IMR-90 (cell line): Measurements from ENCODE around the gene GDF3. TPM values are rescaled to one million over a fixed set of nuclear protein-coding genes. Genes with fewer than 3 reads are reported as not detected.

Experiments
- ATAC-seq: fragments of 200-7000 bp; cut with Tn5 transposase; 2 replicates; pipeline ENCODE4 v1.9.1; 2020; ENCODE audit warnings: low read depth, mild to moderate bottlenecking, moderate library complexity
- BruUV-seq: library from RNA; stranded (reverse); fragments of 400-500 nt; replicated peaks from 2 replicates; lab custom pipeline; 2021; lab: Mats Ljungman, UMichigan
- CTCF ChIA-PET: fragments of 300-600 bp; formaldehyde crosslinking; extraction: SDS; loops from one replicate; lab custom pipeline; 2021; ENCODE audit warnings: antibody characterized with exemption; lab: Yijun Ruan, JAX
- POLR2A ChIA-PET: fragments of 300-600 bp; sonication (Branson Sonifier 250); formaldehyde crosslinking; loops from one replicate; lab custom pipeline; 2022; ENCODE audit warnings: antibody characterized with exemption; ENCODE audit not compliant: unreplicated experiment; lab: Charles Lee
- DNase-seq: peaks from one replicate; pipeline ENCODE4 v3.0.0; 2013
- H2AFZ ChIP-seq: replicated peaks from 2 replicates; pipeline ENCODE3; 2013; ENCODE audit warnings: low read length, mild to moderate bottlenecking; ENCODE audit not compliant: poor library complexity
- H2AK5ac ChIP-seq: 2 replicates; pipeline ENCODE4 v1.6.1; 2013; ENCODE audit warnings: low read depth, low read length, inconsistent platforms
- H2AK9ac ChIP-seq: replicated peaks from 2 replicates; pipeline ENCODE3; 2013; ENCODE audit warnings: mild to moderate bottlenecking, low read depth, low read length, moderate library complexity; ENCODE audit not compliant: poor library complexity
- H2BK120ac ChIP-seq: 2 replicates; pipeline ENCODE4 v1.6.1; 2013; ENCODE audit warnings: low read depth, low read length, inconsistent platforms
- H2BK15ac ChIP-seq: 3 replicates; pipeline ENCODE4 v1.6.1; 2013; ENCODE audit warnings: low read depth, low read length, inconsistent platforms
- H2BK20ac ChIP-seq: 2 replicates; pipeline ENCODE4 v1.6.1; 2013; ENCODE audit warnings: low read depth, mild to moderate bottlenecking, inconsistent platforms, low read length, moderate library complexity
- H2BK5ac ChIP-seq: 2 replicates; pipeline ENCODE4 v1.6.1; 2013; ENCODE audit warnings: mild to moderate bottlenecking, low read depth, low read length, inconsistent platforms; ENCODE audit not compliant: poor library complexity, severe bottlenecking
- H3K14ac ChIP-seq: replicated peaks from 2 replicates; pipeline ENCODE4 v1.6.1; 2013; ENCODE audit warnings: low read depth, low read length, inconsistent platforms
- H3K18ac ChIP-seq: 2 replicates; pipeline ENCODE4 v1.6.1; 2013; ENCODE audit warnings: low read depth, low read length, control low read depth
- H3K23ac ChIP-seq: 2 replicates; pipeline ENCODE4 v1.6.1; 2013; ENCODE audit warnings: low read depth, low read length, inconsistent platforms
- H3K27ac ChIP-seq: 2 replicates; pipeline ENCODE4 v1.5.1; 2013; ENCODE audit warnings: mild to moderate bottlenecking, control low read depth, low read length; ENCODE audit not compliant: insufficient read depth
- H3K27me3 ChIP-seq: 2 replicates; pipeline ENCODE4 v1.6.1; 2013; ENCODE audit warnings: low read length; ENCODE audit not compliant: control insufficient read depth, insufficient read depth
- H3K36me3 ChIP-seq: 2 replicates; pipeline ENCODE4 v1.6.1; 2013; ENCODE audit warnings: low read length, mixed read lengths; ENCODE audit not compliant: control insufficient read depth, insufficient read depth
- H3K4ac ChIP-seq: 2 replicates; pipeline ENCODE4 v1.6.1; 2013; ENCODE audit warnings: low read depth, low read length, inconsistent platforms
- H3K4me1 ChIP-seq: 2 replicates; pipeline ENCODE4 v1.6.1; 2013; ENCODE audit warnings: low read length, mixed read lengths; ENCODE audit not compliant: control insufficient read depth, insufficient read depth
- H3K4me2 ChIP-seq: 2 replicates; pipeline ENCODE4 v1.6.1; 2013; ENCODE audit warnings: low read depth, mild to moderate bottlenecking, control low read depth, low read length, moderate library complexity
- H3K4me3 ChIP-seq: 2 replicates; pipeline ENCODE4 v1.5.1; 2013; ENCODE audit warnings: low read depth, mild to moderate bottlenecking, control low read depth, low read length, moderate library complexity; ENCODE audit not compliant: insufficient read depth
- H3K56ac ChIP-seq: 2 replicates; pipeline ENCODE4 v1.6.1; 2013; ENCODE audit warnings: low read length, inconsistent platforms; ENCODE audit not compliant: insufficient read depth; ENCODE audit errors: extremely low read depth
- H3K79me1 ChIP-seq, 2 experiments: 2 replicates each; pipeline ENCODE4 v1.6.1; 2013; ENCODE audit warnings: low read length in 2 of 2, inconsistent platforms in 1 of 2, low read depth in 1 of 2
- H3K9ac ChIP-seq: 2 replicates; pipeline ENCODE4 v1.6.1; 2013; ENCODE audit warnings: low read depth, low read length, control low read depth
- H3K9me1 ChIP-seq: 2 replicates; pipeline ENCODE4 v1.6.1; 2013; ENCODE audit warnings: low read length, inconsistent platforms; ENCODE audit not compliant: insufficient read depth
- H3K9me3 ChIP-seq: 2 replicates; pipeline ENCODE4 v1.6.1; 2013; ENCODE audit warnings: low read length; ENCODE audit not compliant: control insufficient read depth, insufficient read depth
- H4K20me1 ChIP-seq: 2 replicates; pipeline ENCODE4 v1.6.1; 2013; ENCODE audit warnings: low read length, inconsistent platforms; ENCODE audit not compliant: insufficient read depth
- H4K5ac ChIP-seq: 2 replicates; pipeline ENCODE4 v1.6.1; 2013; ENCODE audit warnings: mild to moderate bottlenecking, low read depth, low read length, control low read depth
- H4K8ac ChIP-seq, 2 experiments: 2 replicates each; pipeline ENCODE4 v1.6.1; 2013; ENCODE audit warnings: low read depth in 2 of 2, low read length in 2 of 2, control low read depth in 1 of 2, inconsistent platforms in 1 of 2
- H4K91ac ChIP-seq: 2 replicates; pipeline ENCODE4 v1.6.1; 2013; ENCODE audit warnings: low read depth, low read length, inconsistent platforms; ENCODE audit not compliant: insufficient read depth
- CEBPB ChIP-seq: IDR thresholded peaks from 2 replicates; pipeline ENCODE4 v1.6.1; 2012; ENCODE audit warnings: low read depth, low read length, improper control_type of control experiment
- ELK1 ChIP-seq: fragments of 150-350 bp; IDR thresholded peaks from 2 replicates; pipeline ENCODE4 v1.6.1; 2016; ENCODE audit warnings: low read depth, mild to moderate bottlenecking, low read length, moderate library complexity, borderline replicate concordance
- FOS ChIP-seq: fragments of 150-350 bp; IDR thresholded peaks from 2 replicates; pipeline ENCODE4 v1.6.1; 2016; ENCODE audit warnings: low read depth, low read length
- MAFK ChIP-seq: IDR thresholded peaks from 2 replicates; pipeline ENCODE4 v1.6.1; 2012; ENCODE audit warnings: low read depth, low read length, improper control_type of control experiment
- MAZ ChIP-seq: IDR thresholded peaks from 2 replicates; pipeline ENCODE4 v1.6.1; 2012; ENCODE audit warnings: low read depth, mild to moderate bottlenecking, low read length, improper control_type of control experiment, moderate library complexity, borderline replicate concordance
- MXI1 ChIP-seq: IDR thresholded peaks from 2 replicates; pipeline ENCODE4 v1.6.1; 2012; ENCODE audit warnings: low read depth, mild to moderate bottlenecking, low read length, moderate library complexity, borderline replicate concordance
- NFE2L2 ChIP-seq: fragments of 150-350 bp; IDR thresholded peaks from 2 replicates; pipeline ENCODE4 v1.6.1; 2016; ENCODE audit warnings: low read depth, mild to moderate bottlenecking, low read length
- POLR2A ChIP-seq: IDR thresholded peaks from 2 replicates; pipeline ENCODE4 v1.6.1; 2012; ENCODE audit warnings: mild to moderate bottlenecking, low read depth, low read length
- RAD21 ChIP-seq: IDR thresholded peaks from 2 replicates; pipeline ENCODE4 v1.6.1; 2012; ENCODE audit warnings: low read length, improper control_type of control experiment
- RCOR1 ChIP-seq: IDR thresholded peaks from 2 replicates; pipeline ENCODE4 v1.6.1; 2012; ENCODE audit warnings: mild to moderate bottlenecking, low read length, improper control_type of control experiment; ENCODE audit not compliant: insufficient replicate concordance
- RFX5 ChIP-seq: IDR thresholded peaks from 2 replicates; pipeline ENCODE4 v1.8.0; 2012; ENCODE audit warnings: low read depth, mild to moderate bottlenecking, low read length, moderate library complexity
- WGBS, 2 experiments: methylation state at CpG; one replicate each; pipeline versions ENCODE4 v1.1.5 to v1.1.7; 2013; ENCODE audit warnings: missing lambda C conversion rate in 2 of 2; ENCODE audit not compliant: insufficient read length in 1 of 2; ENCODE audit errors: extremely low coverage in 2 of 2; 5-methylcytosine and 5-hydroxymethylcytosine counted together
- dilution Hi-C: fragments of 300-500 bp; cut with HindIII; formaldehyde crosslinking; loops from one replicate; pipeline ENCODE4 v1.14.3; 2018; ENCODE audit warnings: low sequenced_read_pairs; ENCODE audit not compliant: unreplicated experiment
- in situ Hi-C: fragments of 300-500 bp; cut with MboI; formaldehyde crosslinking; loops from 3 replicates; pipeline ENCODE4 v1.14.3; 2019; ENCODE audit warnings: low sequenced_read_pairs, inconsistent platforms, mixed read lengths
- intact Hi-C: fragments of 100-400 bp; cut with micrococcal nuclease; formaldehyde crosslinking; loops from 2 replicates; pipeline ENCODE4 v1.10.0; 2022
- polyA plus RNA-seq, 3 experiments: library from polyadenylated mRNA; depleted of rRNA; stranded (reverse); fragments of >200 nt; gene quantifications; 2 replicates each; pipeline ENCODE4 v1.2.3, GENCODE V29; 2012; ENCODE audit warnings: low replicate concordance in 1 of 3
- total RNA-seq: library from RNA; depleted of rRNA; stranded (reverse); fragments of >200 nt; gene quantifications from 2 replicates; pipeline ENCODE4 v1.2.3, GENCODE V29; 2012
- TF ChIP-seq, protein P1 (sequence below): conservative IDR thresholded peaks from 2 replicates; pipeline ENCODE4 v1.5.1; 2012; ENCODE audit warnings: mild to moderate bottlenecking, low read depth, low read length, improper control_type of control experiment
- TF ChIP-seq, protein P2 (sequence below): fragments of 150-350 bp; IDR thresholded peaks from 2 replicates; pipeline ENCODE4 v1.6.1; 2017; ENCODE audit warnings: mild to moderate bottlenecking, antibody characterized with exemption, low read length, low read depth

The GDF3 gene
- total and polyA plus RNA-seq, 2 of the 4 experiments (the other 2 are of a cell fraction) = not detected

GRCh38 chr12:7668171-7668570 lies 27.4 kb downstream of the GDF3 start:
- in situ Hi-C loops = no loop called here
- H3K4ac ChIP-seq = no peak overlapping the region
- intact Hi-C loops = no loop called here
- no peak overlapping the region for H3K56ac ChIP-seq
- no peaks in the 10 kb centered on the region for H3K27me3 ChIP-seq
- H2AK5ac ChIP-seq = no peak overlapping the region
- H2BK20ac ChIP-seq = no peak overlapping the region
- no peaks in the 10 kb centered on the region for H3K9me1 ChIP-seq
- H2BK15ac ChIP-seq = no peak overlapping the region
- no peak overlapping the region for H2AK9ac ChIP-seq
- DNase-seq (no peak), ATAC-seq (no peak)
- dilution Hi-C loops = no loop called here
- no peak overlapping the region for H3K18ac ChIP-seq
- BruUV-seq = no TSS peak
- H3K4me1 ChIP-seq = no peaks in the 10 kb centered on the region
- no peak overlapping the region for H2AFZ ChIP-seq
- H3K79me1 ChIP-seq = no peaks in the 10 kb centered on the region
- POLR2A ChIA-PET = no interaction called here
- no peak overlapping the region for H4K5ac ChIP-seq
- H4K20me1 ChIP-seq = no peaks in the 10 kb centered on the region
- H2BK120ac ChIP-seq = no peak overlapping the region
- no peak overlapping the region for H3K4me2 ChIP-seq
- H3K27ac ChIP-seq = no peak overlapping the region
- H3K23ac ChIP-seq = no peak overlapping the region
- no peak overlapping the region for H4K8ac ChIP-seq
- H3K9ac ChIP-seq = no peak overlapping the region
- no peak overlapping the region for H3K14ac ChIP-seq
- no CpG with 5 or more reads among the region's 5 CpGs for WGBS, 2 experiments
- no peak overlapping the region for H3K4me3 ChIP-seq
- CTCF ChIA-PET = interaction anchor here (0.6 kb wide), 1 partner anchor 13 kb away, joined by 5 read pairs; no protein-coding TSS in a partner anchor
- H3K9me3 ChIP-seq = no peaks in the 10 kb centered on the region
- TF ChIP-seq, protein P1, sequence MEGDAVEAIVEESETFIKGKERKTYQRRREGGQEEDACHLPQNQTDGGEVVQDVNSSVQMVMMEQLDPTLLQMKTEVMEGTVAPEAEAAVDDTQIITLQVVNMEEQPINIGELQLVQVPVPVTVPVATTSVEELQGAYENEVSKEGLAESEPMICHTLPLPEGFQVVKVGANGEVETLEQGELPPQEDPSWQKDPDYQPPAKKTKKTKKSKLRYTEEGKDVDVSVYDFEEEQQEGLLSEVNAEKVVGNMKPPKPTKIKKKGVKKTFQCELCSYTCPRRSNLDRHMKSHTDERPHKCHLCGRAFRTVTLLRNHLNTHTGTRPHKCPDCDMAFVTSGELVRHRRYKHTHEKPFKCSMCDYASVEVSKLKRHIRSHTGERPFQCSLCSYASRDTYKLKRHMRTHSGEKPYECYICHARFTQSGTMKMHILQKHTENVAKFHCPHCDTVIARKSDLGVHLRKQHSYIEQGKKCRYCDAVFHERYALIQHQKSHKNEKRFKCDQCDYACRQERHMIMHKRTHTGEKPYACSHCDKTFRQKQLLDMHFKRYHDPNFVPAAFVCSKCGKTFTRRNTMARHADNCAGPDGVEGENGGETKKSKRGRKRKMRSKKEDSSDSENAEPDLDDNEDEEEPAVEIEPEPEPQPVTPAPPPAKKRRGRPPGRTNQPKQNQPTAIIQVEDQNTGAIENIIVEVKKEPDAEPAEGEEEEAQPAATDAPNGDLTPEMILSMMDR = no peak
- TF ChIP-seq CEBPB (no peak), RAD21 (no peak), NFE2L2 (no peak), MAZ (no peak), POLR2A (no peak), ELK1 (no peak), RFX5 (no peak), MAFK (no peak), MXI1 (no peak), FOS (no peak), RCOR1 (no peak)
- TF ChIP-seq, protein P2, sequence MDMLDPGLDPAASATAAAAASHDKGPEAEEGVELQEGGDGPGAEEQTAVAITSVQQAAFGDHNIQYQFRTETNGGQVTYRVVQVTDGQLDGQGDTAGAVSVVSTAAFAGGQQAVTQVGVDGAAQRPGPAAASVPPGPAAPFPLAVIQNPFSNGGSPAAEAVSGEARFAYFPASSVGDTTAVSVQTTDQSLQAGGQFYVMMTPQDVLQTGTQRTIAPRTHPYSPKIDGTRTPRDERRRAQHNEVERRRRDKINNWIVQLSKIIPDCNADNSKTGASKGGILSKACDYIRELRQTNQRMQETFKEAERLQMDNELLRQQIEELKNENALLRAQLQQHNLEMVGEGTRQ = no peak
- H2BK5ac ChIP-seq = no peak overlapping the region
- no peaks in the 10 kb centered on the region for H3K36me3 ChIP-seq
- no peak overlapping the region for H4K91ac ChIP-seq
